Hepatic stellate cell (primary cell): ENCODE results near the gene CDH11.
A peak's percentile ranks its signal among the peaks of the same experiment; 100 is the strongest.

Source experiments
- DNase-seq: peaks from one replicate; pipeline ENCODE4 v3.0.0; 2011; ENCODE audit warnings: low spot score

CDH11 gene

DNA sequence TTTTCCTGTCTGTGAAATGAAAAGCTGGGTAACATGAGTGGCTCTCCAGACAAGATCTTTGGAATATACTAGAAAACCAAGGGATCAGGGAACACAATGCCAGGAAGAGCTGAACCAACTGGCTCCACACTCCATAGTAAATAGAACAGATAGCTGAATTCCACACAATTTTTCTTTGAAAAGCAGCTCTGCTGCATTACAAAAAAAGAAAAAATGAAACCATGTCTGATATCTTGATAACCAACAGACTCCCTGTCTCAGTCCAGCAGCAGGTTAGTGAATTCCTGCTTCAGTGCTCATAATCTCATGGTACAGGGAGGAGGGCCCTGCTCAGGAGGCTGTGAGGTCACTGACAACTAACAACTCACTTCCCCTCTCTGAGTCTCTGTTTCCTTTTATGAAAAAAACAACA, 97.1 kb downstream of the CDH11 start:
- DNase-seq, result peak; percentile 37

DNA sequence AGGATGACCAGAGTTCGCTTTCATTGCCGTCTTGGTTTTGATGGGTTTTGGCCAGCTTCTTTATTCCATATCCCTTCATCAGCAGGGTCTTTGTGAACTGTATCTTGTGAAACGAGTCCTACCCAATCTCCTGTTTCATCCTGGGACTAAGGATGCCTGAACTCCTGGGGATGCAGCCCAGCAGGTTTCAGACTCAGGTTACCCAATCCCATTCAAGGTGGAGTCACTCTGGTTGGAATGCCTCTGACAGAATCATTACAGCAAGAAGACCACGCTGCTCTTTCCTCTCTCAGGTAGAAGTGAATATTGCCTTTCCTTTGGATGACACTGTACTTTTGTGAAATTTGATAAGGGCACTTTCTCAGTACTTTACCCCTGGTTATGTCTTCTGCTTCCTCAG, 98.1 kb downstream of the CDH11 start:
- DNase-seq, result no peak

DNA sequence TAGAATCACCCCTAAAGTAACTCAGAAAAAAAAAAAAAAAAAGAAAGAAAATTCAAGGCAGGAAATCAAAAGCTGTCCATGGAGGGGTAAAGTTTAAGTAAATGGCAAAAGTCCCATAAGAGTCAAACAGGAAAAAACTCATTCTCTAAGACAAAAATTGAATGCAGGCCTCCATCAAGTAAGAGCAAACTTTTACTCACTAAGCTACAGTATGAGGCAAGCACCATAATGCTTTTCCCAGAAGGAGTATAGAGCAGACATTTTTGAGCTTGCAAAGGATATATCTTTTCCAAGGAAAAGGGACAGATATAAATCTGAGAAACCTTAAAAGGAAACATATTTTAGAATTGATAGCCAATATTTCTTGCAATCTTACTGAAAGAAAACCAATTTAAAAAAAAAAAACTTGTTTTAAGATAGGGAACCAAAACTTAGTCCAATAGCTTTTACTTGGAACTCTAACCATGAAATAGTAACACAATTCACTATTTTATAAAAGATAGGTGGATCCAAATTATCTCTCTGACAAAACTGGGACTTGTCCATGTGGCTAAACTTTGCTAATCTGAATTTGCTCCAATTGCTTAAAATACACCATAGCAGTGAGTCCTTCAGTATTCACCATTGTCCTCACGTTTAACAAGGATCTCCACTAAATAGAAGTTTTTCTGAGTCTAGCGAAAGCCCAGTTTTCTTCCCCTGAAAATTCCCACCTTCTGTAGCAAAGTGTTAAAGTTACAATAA, 99.8 kb downstream of the CDH11 start:
- no peak for DNase-seq

DNA sequence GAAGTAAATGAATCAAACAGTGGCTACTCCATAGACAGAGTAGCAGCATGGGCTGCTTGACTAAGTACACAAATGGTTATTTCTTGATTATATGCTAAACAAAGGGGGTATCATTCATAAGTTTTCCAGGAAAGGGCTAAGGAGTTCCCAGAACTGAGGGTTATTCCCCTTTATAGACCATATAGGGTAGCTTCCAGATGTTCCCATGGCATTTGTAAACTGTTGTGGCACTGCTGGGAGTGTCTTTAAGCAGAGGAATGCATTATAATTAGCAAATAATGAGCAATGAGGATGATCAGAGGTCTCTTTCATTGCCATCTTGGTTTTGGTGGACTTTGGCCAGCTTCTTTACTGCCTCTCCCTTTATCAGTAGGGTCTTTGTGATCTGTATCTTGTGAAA, 105.1 kb downstream of the CDH11 start:
- no peak for DNase-seq

DNA sequence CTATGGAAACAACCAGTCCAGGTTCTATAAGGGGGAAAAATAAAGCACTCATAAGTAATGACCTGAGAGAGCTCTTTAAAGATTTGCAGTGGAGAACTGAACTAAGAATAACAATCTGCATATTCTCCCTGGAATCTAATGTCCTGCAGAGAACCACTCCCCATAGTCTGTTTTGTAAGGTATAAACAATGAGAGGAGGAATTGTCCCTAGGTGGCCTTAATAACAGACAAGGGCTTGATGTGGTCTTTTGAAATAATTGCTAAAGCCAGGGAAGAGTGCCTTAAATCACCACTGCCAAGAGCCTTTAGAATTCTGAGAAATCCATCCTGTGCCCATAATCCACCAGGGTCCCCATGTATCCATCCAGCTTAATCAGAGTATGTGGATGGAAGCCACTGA, 106.3 kb downstream of the CDH11 start:
- DNase-seq, result no peak

DNA sequence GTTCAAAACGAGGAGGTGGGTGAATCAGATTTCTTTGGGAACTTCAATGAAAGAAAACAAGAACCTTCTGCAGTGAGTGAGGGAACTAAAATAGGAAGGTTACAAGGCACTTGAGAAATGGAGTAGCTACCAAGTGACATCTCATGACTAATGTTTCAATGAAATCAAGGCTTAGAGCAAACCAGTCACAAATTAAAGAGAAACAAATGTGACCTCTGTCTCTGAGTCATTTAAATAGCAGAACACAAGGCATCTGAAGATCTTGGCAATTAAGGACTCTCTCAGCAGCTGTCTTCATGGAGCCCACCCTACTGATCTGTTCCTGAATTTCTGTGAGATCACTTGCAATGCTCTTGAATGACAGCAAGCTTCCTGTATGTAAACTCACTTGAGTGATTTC, 109.5 kb downstream of the CDH11 start:
- DNase-seq, result peak; percentile 29

DNA sequence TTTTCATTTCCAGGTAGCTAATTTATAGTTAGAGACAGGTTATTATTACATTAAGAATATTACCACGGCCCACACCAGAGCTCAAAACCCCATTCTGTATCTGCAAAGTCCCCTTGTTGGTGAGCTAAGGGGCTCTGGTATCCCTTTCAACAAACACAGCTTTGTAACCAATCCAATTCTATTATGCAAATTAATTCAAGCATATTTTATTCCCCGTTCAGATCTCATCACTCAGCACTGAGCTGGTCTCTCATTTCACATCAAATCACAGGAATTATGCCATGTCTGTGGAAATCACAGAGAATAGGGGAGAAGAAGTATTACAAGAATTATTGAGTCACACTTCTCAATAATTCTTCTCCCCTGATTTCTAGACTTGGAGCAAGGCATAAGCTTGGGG, 111.7 kb downstream of the CDH11 start:
- DNase-seq, result no peak

DNA sequence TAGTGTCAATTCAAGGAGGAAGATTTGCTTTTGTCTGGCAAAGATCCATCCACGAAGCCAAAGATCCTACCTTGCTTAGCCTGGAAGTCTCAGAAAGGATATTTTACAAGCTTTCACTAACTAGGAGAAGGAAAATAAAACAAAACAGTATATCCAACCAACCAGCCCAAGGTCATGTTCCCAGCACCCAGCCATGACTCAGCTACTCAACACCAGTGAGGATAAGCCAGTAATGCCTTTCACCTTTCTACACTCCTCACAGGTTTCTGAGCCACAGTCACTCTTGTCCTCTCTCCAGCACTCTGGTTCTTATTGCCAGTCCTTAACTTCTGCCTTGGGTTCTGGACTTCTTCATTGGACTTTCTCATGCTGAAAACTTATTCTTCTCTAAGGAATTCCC, 116.2 kb downstream of the CDH11 start:
- no peak for DNase-seq

DNA sequence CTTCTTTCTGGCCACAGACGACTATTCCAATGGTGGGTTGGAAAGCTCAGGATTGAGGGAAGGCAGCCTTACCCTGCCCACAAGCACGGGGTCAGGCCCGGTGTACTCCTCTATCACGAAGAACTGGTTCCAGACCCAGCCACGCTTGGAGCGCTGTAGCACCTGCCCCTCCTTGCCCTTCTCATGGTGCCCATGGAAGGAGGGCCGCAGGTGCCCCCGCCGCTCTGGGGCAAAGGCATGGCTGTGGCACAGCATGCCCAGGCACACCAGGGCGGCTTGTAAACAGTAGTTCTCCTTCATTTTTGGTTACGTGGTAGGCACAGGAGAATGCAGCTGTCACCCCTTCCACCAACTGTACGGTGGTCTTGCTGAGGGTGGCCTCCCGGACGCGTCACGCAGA, 117.3 kb downstream of the CDH11 start:
- no peak for DNase-seq

DNA sequence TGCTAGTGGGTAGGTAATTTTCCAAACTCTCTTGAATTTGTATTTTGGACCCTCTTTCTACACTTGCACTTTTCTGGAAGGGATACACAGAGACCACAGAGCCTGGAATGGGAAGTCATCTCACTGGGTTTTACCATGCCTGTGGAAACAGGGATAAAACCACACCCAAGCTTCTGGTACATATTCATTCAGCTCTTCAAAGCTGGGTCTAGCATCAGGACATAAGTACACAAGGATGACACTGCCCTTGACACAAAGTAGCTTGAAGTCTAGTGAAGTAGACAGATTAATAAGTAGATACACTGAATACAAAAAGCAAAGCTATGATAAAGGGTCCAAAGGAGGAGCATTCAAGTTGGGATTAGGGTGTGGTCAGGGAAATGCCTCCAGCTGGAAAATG, 118.2 kb downstream of the CDH11 start:
- DNase-seq, result no peak

DNA sequence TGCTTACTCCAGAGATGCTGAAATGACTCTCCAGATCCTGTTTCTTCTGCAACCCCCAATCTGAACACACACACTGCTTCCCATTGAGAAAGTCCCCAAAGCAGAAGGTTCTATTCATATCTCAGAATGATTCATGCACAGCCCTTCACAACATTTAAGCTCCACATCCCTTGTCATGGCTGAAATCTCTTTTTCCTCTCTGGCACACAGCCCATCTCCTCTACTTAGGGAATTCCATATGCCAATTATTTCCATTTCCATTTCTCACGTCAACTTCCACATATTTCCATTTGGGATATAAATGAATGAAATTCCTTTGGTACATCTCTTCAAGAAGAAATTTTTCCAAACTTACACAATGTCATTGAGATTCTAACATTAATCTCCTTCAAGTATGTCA, 119.6 kb downstream of the CDH11 start:
- peak; percentile 62 for DNase-seq

DNA sequence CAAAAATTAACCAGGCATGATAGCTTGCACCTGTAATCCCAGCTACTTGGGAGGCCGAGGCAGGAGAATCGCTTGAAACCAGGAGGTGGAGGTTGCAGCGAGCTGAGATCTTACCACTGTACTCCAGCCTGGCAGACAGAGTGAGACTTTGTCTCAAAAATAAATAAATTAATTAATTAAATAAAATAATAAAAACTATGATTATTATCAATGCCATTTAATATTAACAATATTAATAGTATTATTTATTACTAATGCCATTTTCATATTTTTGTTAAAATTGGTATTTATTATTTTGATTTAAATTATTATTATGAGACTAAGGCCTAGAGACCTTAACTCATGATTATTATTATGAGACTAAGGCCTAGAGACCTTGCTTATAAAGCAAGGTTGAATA, 121.2 kb downstream of the CDH11 start:
- DNase-seq, result no peak

DNA sequence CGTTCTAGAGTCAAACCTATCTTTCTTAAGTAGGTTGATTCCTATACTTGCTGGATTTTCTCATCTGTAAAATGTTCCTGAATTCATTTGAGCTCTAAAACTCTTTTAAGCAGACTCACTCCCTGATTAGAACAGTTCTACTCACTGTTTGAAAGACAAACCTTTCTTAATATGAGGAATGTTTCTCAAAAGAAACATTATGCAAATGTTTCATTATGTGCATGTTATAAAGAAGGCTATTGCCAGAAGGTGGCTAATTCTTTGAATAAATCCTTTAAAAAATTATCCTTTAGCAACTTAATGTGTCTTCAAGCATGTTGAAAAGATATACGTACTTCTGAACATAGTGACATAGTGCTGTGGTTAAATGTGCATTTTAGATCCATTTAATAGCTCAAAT, 124.1 kb downstream of the CDH11 start:
- DNase-seq, result no peak

DNA sequence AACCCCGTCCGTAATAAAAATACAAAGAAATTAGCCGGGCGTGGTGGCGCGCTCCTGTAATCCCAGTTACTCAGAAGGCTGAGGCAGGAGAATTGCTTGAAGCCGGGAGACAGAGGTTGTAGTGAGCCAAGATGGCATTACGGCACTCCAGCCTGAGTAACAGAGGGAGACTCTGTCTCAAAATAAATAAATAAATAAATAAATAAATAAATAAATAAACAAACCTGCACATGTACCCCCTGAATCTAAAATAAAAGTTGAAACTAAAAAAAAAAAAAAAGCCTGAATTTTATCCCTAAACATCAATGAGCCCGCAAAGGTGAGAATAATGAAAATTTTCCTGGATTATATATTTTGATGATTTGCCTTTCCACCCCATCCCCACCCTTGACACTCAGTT, 124.7 kb downstream of the CDH11 start:
- no peak for DNase-seq

DNA sequence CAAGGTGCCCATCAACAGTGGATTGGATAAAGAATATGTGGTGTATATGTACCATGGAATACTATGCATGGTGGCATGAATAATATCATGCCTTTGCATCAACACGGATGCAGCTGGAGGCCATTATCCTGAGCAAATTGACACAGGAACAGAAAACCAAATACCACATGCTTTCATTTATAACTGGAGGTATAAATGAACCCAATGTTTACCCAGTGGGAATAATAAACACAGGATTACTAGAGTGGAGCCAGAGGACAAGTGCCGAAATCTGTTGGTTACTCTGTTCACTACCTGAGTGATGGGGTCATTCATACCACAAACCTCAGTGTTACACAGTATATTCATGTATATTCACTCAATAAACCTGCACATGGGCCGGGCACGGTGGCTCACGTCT, 125.2 kb downstream of the CDH11 start:
- DNase-seq, result no peak

DNA sequence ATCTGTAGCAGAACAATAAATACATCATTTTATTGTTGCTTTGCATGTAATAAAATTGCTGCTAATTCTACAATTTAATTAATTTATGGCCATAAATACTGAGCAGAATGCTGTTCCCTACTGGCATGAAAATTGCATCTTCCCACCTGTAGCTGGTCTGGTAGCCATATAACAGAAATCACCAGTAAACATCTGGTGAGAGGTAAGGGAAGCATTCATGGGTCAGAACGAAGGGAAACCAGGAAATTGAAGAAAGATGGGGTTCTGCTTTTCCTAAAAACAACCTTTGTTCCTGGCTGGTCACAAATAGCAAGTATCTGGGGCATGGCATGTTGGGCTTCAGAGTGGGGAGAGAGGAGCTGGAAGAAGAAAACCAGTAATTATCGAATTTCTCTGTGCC, 128.4 kb downstream of the CDH11 start:
- DNase-seq, result no peak

DNA sequence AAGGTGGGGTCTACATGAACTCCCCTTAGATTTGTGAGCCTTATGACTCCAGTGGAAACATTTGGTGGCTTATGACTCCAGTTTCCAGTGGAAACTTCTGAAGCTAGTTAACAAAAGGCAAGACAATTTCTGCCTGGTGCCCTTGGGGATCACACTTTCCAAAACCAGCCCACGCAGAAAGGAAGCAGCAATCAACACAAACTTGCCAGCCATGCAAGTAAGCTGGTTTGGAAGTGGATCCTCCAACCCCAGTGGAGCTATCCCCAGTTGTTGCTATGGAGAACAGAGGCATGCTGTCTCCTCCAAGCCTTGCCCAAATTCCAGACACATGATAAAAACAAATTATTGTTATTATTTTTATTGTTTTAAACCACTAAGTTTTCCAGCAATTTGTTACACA, 130.9 kb downstream of the CDH11 start:
- DNase-seq, result no peak

DNA sequence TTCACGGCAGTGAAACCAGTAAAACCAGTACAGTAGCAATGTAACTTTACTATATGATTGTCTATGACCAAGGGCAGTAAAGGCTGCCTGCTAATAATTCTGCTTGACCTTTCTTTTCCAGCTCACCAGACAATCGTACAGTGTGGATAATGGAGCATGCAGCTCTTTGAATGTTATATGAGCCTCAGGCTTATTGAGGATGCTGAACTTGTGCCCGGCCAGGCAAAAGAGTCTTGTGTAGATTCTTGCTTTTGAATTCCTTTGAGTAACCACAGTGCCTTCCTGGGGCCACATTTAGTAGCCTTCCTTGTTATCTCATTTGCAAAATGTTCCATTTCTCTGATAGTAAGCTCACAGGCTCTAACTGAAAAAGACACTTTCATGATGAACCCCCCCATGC, 131.8 kb downstream of the CDH11 start:
- DNase-seq, result no peak

DNA sequence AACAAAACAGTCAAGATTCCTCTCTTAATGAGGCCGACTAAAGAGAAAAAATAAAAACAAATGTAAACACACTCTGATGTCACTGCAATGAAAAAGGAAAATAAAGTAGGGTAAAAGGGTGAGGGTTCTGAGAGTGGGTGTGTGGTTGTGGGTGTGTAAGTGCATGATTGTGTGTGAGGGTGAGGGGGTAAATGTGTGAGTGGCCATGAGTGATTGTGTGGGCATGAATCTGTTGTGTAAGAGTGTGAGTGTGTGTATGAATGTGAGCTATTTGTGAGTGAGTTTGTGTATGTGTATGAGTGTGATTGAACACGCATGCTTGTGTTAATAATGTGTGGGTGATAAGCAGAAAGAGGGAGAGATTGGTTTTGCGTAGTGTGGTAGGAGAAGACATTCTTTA, 132.8 kb downstream of the CDH11 start:
- no peak for DNase-seq

DNA sequence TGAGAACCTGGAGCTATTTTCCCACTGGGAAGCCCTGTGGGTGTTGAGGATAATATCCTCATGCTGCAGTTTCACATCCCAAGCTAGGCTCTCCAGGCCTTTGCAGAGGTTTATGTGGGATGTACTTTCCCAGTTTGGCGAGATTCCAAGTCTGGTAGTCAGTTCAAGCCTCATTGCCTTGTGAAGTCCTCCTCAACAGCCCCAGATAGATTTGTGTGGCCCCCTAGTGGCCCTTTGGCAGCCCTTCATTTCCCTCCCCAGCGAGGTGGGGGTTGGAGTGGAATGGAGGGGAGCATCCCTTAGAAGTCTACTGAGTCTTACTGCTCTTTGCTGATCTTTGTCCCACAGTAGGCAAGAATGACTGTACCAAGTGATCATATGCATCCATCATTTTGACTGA, 137.9 kb downstream of the CDH11 start:
- peak; percentile 38 for DNase-seq

DNA sequence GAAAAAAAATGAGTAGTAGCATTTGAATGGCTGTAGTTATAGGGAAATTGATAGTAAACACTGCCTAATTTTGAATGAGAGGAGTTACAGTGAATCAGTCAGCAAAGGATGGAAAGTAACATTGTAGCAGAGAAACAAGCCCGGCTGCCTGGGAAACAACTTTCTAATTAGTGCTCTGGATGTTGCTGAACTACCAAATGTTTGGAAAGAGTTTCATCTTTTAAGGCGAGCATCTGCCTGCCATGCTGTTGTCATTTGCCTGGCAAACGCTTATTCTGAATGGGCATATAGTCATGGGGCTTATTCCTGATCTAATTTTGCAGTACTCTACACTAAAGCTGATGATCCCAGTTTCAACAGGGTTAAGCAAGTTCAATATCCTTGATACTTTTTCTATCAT, 138.6 kb downstream of the CDH11 start:
- DNase-seq, result no peak

DNA sequence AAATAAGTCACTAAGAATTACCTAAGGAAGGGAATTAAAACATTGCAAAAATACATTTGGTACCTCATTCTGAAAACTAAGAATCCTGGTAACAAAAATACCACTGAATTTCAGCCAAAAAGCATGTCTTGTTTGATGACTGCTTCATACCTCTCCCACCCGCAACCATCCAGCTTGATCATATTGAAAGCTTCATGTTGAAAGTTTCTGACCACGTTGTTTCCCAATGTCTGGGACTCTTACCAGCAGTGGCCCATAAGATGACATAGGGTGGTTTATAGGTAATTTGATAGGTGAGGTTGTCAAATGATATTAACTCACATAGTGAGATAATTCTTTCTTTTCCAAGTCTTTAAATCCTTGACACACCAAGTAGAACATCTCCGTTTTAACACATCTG, 139.3 kb downstream of the CDH11 start:
- DNase-seq, result no peak

DNA sequence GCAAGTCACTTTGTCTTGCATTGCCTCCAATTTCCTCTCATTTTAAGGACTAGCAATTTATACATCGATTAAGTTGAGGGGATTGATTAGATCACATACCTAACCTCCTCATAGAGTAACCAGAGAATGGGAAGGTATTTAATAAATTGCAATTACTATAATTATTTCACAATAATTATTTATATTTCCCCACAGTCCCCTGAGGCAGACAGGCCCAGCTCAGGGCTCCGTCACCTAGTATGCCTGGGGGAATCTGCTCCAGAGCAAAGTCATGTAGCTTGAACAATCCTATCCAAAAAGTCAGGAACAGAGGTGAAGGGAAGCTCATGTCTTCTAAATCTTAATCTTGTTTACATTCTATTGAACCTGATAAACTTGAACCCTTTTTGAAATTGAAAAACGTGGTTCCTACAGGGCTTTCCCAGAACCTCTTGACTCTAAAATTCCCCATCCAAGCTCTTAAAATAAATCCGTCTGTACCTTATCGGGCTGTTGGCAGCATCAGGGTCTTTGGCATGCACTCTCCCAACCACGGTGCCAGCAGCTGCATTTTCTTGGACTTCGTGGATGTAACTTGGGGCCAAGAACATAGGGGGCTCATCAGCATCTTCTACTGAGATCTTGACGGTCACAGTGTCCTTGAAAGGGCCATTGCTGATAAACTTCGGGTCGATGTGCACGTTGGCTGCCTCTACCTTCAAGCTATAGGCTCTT, 140.1 kb downstream of the CDH11 start:
- DNase-seq, result no peak
